ENCODE results near the gene MOCS1. TPM values are rescaled to one million over a fixed set of nuclear protein-coding genes. Genes with fewer than 3 reads are reported as not detected.

The MOCS1 gene
- total RNA-seq, 1 donor from 2014 or later = 0.96 TPM

GRCh38 chr6:39938773-39939654 lies 4.8 kb upstream of the MOCS1 start:
- Mint-ChIP-seq H3K4me1 (no peaks in the 10 kb centered on the region), H3K4me3 (no peak overlapping the region), H3K9me3 (no peaks in the 10 kb centered on the region), H3K36me3 (ENCODE audit: low read depth) (no peaks in the 10 kb centered on the region), H3K27ac (no peak overlapping the region), H3K27me3 (peaks cover 17% of the 10 kb centered on the region)
- DNase-seq = no peak
- intact Hi-C loops (cut with micrococcal nuclease) = no loop called here

GRCh38 chr6:39937686-39938333 lies 3.5 kb upstream of the MOCS1 start:
- intact Hi-C loops (cut with micrococcal nuclease) = no loop called here
- H3K4me3 Mint-ChIP-seq = no peak overlapping the region
- no peaks in the 10 kb centered on the region for H3K36me3 Mint-ChIP-seq (ENCODE audit: low read depth)
- no peak overlapping the region for H3K27ac Mint-ChIP-seq
- no peaks in the 10 kb centered on the region for H3K4me1 Mint-ChIP-seq
- DNase-seq = no peak
- H3K9me3 Mint-ChIP-seq = no peaks in the 10 kb centered on the region
- peaks cover 27% of the 10 kb centered on the region for H3K27me3 Mint-ChIP-seq

- H3K36me3 Mint-ChIP-seq (ENCODE audit: low read depth) = no peaks in the 10 kb centered on the region
- H3K27ac Mint-ChIP-seq = no peak overlapping the region
- no peaks in the 10 kb centered on the region for H3K9me3 Mint-ChIP-seq
- no peak overlapping the region for H3K4me3 Mint-ChIP-seq
- H3K27me3 Mint-ChIP-seq = peaks cover 35% of the 10 kb centered on the region
- intact Hi-C loops (cut with micrococcal nuclease) = no loop called here
- no peak for DNase-seq
- H3K4me1 Mint-ChIP-seq = no peaks in the 10 kb centered on the region
These were observed 2.6 kb upstream of the MOCS1 start for GRCh38 chr6:39936857-39937256.

- DNase-seq = no peak
- Mint-ChIP-seq H3K4me3 (no peak overlapping the region), H3K9me3 (no peaks in the 10 kb centered on the region), H3K4me1 (no peaks in the 10 kb centered on the region), H3K36me3 (ENCODE audit: low read depth) (no peaks in the 10 kb centered on the region), H3K27me3 (peaks cover 35% of the 10 kb centered on the region), H3K27ac (no peak overlapping the region)
- intact Hi-C loops (cut with micrococcal nuclease) = no loop called here
These were observed 979 bp upstream of the MOCS1 start for GRCh38 chr6:39935241-39935640.

- intact Hi-C loops (cut with micrococcal nuclease) = no loop called here
- Mint-ChIP-seq H3K9me3 (no peaks in the 10 kb centered on the region), H3K4me1 (no peaks in the 10 kb centered on the region), H3K36me3 (ENCODE audit: low read depth) (no peaks in the 10 kb centered on the region), H3K4me3 (peak overlapping the region; percentile 73), H3K27ac (no peak overlapping the region), H3K27me3 (peaks cover 34% of the 10 kb centered on the region)
- DNase-seq = no peak
These were observed 562 bp downstream of the MOCS1 start for GRCh38 chr6:39933669-39934130.

GRCh38 chr6:39932386-39932910 lies 1.8 kb downstream of the MOCS1 start:
- Mint-ChIP-seq H3K9me3 (no peaks in the 10 kb centered on the region), H3K4me3 (no peak overlapping the region), H3K27ac (no peak overlapping the region), H3K36me3 (ENCODE audit: low read depth) (no peaks in the 10 kb centered on the region), H3K27me3 (peaks cover 32% of the 10 kb centered on the region), H3K4me1 (no peaks in the 10 kb centered on the region)
- no peak for DNase-seq
- intact Hi-C loops (cut with micrococcal nuclease) = no loop called here

GRCh38 chr6:39931607-39932006 lies 2.7 kb downstream of the MOCS1 start:
- intact Hi-C loops (cut with micrococcal nuclease) = no loop called here
- DNase-seq = no peak
- Mint-ChIP-seq H3K27ac (no peak overlapping the region), H3K9me3 (peaks cover under 1% of the 10 kb centered on the region), H3K4me1 (no peaks in the 10 kb centered on the region), H3K4me3 (no peak overlapping the region), H3K27me3 (peaks cover 28% of the 10 kb centered on the region), H3K36me3 (ENCODE audit: low read depth) (no peaks in the 10 kb centered on the region)

- no peaks in the 10 kb centered on the region for H3K4me1 Mint-ChIP-seq
- peaks cover 25% of the 10 kb centered on the region for H3K27me3 Mint-ChIP-seq
- intact Hi-C loops (cut with micrococcal nuclease) = no loop called here
- H3K9me3 Mint-ChIP-seq = peaks cover 6% of the 10 kb centered on the region
- H3K4me3 Mint-ChIP-seq = no peak overlapping the region
- DNase-seq = no peak
- H3K36me3 Mint-ChIP-seq (ENCODE audit: low read depth) = no peaks in the 10 kb centered on the region
- no peak overlapping the region for H3K27ac Mint-ChIP-seq
These were observed 3.7 kb downstream of the MOCS1 start for GRCh38 chr6:39930540-39930939.

- intact Hi-C loops (cut with micrococcal nuclease) = no loop called here
- Mint-ChIP-seq H3K27me3 (peaks cover 20% of the 10 kb centered on the region), H3K4me1 (no peaks in the 10 kb centered on the region), H3K27ac (no peak overlapping the region), H3K4me3 (no peak overlapping the region), H3K36me3 (ENCODE audit: low read depth) (no peaks in the 10 kb centered on the region), H3K9me3 (peaks cover 6% of the 10 kb centered on the region)
- no peak for DNase-seq
These were observed 4.4 kb downstream of the MOCS1 start for GRCh38 chr6:39929733-39930461.

GRCh38 chr6:39929039-39929732 lies 5.1 kb downstream of the MOCS1 start:
- DNase-seq = no peak
- Mint-ChIP-seq H3K27ac (no peak overlapping the region), H3K4me3 (no peak overlapping the region), H3K9me3 (peaks cover 6% of the 10 kb centered on the region), H3K36me3 (ENCODE audit: low read depth) (no peaks in the 10 kb centered on the region), H3K27me3 (peaks cover 18% of the 10 kb centered on the region), H3K4me1 (no peaks in the 10 kb centered on the region)
- intact Hi-C loops (cut with micrococcal nuclease) = no loop called here

GRCh38 chr6:39927159-39927558 lies 7.1 kb downstream of the MOCS1 start:
- Mint-ChIP-seq H3K36me3 (ENCODE audit: low read depth) (no peaks in the 10 kb centered on the region), H3K4me1 (no peaks in the 10 kb centered on the region), H3K9me3 (peaks cover 6% of the 10 kb centered on the region), H3K4me3 (no peak overlapping the region), H3K27ac (no peak overlapping the region), H3K27me3 (peaks cover 3% of the 10 kb centered on the region)
- no peak for DNase-seq
- intact Hi-C loops (cut with micrococcal nuclease) = no loop called here

GRCh38 chr6:39926668-39927067 lies 7.6 kb downstream of the MOCS1 start:
- H3K4me3 Mint-ChIP-seq = no peak overlapping the region
- H3K9me3 Mint-ChIP-seq = peaks cover 6% of the 10 kb centered on the region
- no peaks in the 10 kb centered on the region for H3K27me3 Mint-ChIP-seq
- no peaks in the 10 kb centered on the region for H3K4me1 Mint-ChIP-seq
- H3K36me3 Mint-ChIP-seq (ENCODE audit: low read depth) = no peaks in the 10 kb centered on the region
- intact Hi-C loops (cut with micrococcal nuclease) = no loop called here
- DNase-seq = no peak
- H3K27ac Mint-ChIP-seq = peak overlapping the region; percentile 23

- no peak overlapping the region for H3K4me3 Mint-ChIP-seq
- intact Hi-C loops (cut with micrococcal nuclease) = no loop called here
- no peaks in the 10 kb centered on the region for H3K27me3 Mint-ChIP-seq
- peak overlapping the region; percentile 23 for H3K27ac Mint-ChIP-seq
- peaks cover 6% of the 10 kb centered on the region for H3K9me3 Mint-ChIP-seq
- H3K36me3 Mint-ChIP-seq (ENCODE audit: low read depth) = no peaks in the 10 kb centered on the region
- no peak for DNase-seq
- no peaks in the 10 kb centered on the region for H3K4me1 Mint-ChIP-seq
These were observed 8.4 kb downstream of the MOCS1 start for GRCh38 chr6:39925931-39926290.
